ENCODE data around the gene HMMR.

Gene HMMR

GRCh38 chr5:163458778-163459385 is 1.6 kb upstream of the HMMR start:
- DNase-seq (ENCODE audit: low read depth in 2 of 2), result no peak

- no peak for DNase-seq (ENCODE audit: low read depth in 2 of 2)
Observed at GRCh38 chr5:163459462-163459818, 992 bp upstream of the HMMR start.

DNA sequence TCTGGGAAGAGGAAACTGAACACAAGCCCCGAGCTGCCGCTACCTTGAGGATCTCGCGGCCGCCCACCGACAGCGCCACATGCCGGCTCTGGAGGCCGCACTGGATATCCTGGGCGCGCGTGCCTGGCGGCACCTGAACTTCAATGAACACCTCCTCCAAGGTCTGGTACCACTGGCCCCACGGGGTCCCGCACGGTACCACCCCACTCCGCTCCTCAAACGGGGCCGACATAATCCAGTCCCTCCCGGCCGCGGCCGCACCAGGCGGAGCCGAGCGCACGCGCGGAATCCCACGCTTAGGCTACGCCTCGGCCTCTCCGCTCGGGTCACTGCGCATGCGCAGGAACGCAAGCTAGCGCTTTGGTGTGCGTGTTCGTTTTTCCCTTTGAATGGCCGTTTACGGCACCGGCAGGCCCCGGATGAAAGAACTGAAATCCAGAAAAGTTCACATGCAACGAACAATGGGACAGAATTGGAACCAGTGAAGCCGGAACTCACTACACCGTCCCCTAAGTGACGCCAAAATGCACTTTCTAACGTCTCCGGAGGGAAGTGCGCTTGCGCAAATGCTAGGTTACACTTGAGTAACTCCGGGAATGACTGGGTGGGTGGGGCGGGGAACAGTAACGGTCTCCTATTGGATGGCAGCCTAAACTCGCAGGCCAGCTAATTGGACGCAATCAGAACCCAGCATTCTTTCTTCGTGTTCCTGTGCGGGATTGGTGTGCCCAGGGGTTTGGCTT is 442 bp upstream of the HMMR start, which contains the start of gene NUDCD2:
Gene NUDCD2 (minus strand): TSS at position 284 of the 743 bp plus-strand sequence. CDS start 52 bp downstream, at position 232.
- peak; percentile 87 to 90 for DNase-seq (ENCODE audit: low read depth in 2 of 2)

GRCh38 chr5:163463063-163463435 is 2.6 kb downstream of the HMMR start:
- no peak for DNase-seq (ENCODE audit: low read depth in 2 of 2)

GRCh38 chr5:163467682-163468081 is 7.2 kb downstream of the HMMR start:
- DNase-seq (ENCODE audit: low read depth in 2 of 2), result no peak

DNA sequence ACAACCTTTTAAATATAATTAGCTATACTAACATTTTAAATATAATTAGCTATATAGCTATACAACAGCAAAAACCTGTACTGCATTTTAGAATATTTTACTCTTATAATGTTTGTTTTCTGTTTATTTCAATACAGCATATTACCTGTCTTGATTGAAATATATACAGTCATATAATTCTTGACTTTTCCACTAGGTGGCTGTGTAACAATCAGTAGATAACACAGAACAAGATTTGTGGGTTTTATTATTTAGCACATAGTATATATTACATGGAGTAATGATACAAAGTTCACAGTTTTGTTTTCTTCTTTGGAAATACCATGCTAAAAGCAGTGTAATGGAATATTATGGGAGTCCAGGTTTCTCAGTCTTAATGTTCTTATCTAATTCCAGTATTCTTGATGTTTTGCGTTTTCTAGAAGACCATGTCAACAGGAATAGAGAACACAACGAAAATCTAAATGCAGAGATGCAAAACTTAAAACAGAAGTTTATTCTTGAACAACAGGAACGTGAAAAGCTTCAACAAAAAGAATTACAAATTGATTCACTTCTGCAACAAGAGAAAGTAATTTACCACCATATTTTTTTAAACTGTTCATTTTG is 13.3 kb downstream of the HMMR start:
- DNase-seq (ENCODE audit: low read depth in 2 of 2), result no peak

GRCh38 chr5:163475411-163475810 is 15.0 kb downstream of the HMMR start:
- no peak for DNase-seq (ENCODE audit: low read depth in 2 of 2)

DNA sequence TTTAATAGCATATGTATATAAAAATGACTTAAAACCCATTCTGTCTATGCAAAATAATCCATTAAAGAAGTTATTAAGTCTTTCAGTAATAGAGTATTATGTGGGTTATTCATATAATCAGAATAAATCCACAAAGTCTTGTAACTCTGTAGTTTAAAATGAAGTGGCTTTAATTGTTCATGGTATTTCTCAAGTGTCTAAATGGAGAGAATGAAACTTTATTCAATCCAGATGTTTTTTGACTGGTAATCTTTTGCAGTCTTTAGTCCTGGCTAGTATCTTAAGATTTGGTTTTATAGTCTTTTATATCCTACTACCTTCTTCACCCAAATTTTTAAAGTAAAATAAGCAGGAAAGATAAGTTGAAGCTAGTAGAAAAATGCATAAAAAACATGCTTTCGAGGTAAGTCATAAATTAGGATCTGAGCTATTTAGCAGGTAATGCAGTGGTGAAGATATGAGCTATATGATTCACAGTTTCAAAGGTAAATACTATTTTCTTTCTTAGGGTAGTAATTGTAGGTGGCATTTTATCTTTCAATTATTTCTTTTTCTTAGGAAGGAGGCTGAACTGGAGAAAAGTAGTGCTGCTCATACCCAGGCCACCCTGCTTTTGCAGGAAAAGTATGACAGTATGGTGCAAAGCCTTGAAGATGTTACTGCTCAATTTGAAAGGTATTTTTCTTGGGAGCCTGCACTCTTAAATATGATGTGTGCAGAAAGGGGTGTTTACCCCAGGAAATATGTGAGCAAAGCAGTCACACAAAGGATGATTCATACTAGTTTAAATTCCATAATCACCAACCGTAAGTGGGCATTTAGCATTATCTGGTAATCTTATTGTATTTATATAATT is 17.9 kb downstream of the HMMR start:
- no peak for DNase-seq (ENCODE audit: low read depth in 2 of 2)

- no peak for DNase-seq (ENCODE audit: low read depth in 2 of 2)
Observed at GRCh38 chr5:163478982-163479271, 18.5 kb downstream of the HMMR start.

- DNase-seq (ENCODE audit: low read depth in 2 of 2), result no peak
Observed at GRCh38 chr5:163489055-163489744, 28.8 kb downstream of the HMMR start.

DNA sequence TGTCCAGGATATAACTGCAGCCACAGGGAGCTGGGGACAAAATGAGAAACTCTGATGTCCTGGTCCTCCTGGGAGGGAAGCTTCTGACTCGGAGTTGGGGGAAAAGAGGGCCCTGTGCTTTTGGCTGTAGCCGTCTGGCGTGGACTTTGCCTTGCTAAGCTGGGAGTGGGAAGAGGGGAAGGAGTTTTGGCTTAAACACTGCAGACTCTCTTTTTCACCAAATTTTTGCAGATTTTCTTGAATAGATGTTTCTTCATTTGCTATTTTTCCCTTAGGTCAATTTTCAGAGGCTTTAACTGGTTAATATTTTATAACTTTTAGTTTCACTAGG is 29.3 kb downstream of the HMMR start:
- no peak for DNase-seq (ENCODE audit: low read depth in 2 of 2)

DNA sequence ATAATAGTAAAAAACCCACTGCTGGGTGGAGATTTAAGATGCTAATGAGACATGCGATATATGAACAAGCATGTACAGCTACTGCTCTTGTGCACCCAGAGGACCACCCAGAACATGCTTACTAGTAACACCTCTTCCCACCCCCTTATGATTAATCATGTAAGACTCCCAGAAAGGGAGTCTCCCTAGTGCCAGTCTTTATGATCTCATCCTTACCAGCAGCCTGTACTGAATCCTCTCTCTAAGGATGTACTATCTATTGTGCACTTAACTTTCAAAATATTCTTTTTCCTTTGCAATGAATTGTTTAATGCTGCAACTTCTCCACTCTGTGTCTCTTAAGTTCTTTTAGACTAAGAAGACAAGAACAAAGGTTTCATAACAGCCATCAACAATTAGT is 35.9 kb downstream of the HMMR start:
- DNase-seq (ENCODE audit: low read depth in 2 of 2), result no peak

GRCh38 chr5:163497315-163497714 is 36.9 kb downstream of the HMMR start:
- no peak for DNase-seq (ENCODE audit: low read depth in 2 of 2)

DNA sequence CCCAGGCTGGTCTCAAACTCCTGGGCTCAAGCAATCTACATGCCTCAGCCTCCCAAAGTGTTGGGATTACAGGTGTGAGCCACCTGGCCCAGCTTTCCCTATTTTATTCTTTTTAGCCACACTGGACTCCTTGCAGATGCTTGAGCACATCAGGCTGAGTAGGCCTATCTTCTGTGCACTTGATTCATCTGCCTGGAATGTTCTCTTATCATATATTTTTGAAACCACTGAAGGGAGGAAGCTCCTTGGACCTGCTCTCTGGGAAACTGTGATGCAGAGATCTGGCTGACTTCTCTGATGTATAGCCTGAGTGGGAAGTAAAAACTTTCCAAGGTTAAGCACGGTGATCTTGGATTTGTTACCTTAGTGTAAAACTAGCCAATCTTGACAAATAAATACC is 38.5 kb downstream of the HMMR start:
- DNase-seq (ENCODE audit: low read depth in 2 of 2), result no peak

- DNase-seq (ENCODE audit: low read depth in 2 of 2), result no peak
Observed at GRCh38 chr5:163502521-163502920, 42.1 kb downstream of the HMMR start.

DNA sequence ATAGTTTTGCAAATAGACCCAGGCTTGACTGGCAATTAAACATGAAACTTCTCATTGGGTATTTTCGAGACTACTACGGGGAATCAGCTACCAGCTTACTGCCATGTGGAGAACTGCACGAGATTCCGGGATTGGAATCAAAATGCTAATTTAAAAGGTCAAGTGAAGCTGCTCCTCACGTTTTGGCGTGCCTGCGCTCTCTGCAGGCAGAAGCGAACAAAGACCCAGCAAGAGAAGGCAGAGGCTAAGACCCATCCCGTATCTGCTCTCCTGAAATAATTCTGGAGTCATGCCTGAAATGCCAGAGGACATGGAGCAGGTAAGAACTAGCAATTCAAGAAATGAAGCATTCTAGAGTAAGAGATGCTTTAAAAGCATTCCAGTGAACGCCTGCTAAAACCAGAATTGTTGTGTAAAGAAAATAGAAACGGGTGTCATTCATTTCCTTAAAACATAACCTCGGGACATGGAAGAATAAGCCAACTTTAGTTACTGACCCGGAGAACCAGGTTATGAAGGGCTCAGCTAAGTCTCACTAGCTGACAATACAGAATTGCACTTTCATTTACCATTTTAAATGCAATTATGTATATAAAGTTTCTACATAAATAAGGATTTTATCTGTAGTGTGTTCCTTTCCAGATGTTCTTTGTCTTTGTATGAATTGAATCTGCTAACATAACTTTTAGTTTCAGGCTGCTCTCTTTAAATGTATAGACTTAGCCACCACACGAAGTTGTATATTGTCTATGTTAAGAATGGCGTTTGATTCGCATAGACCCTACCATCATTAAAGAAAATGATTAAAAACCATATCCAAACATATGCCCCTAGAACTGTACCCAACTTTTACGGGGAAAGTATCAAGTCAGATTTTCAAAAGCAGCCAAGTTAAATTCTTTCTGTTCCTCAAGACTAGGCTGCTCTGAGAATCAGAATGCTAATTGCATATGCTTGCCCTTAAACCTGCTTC is 43.0 kb downstream of the HMMR start:
- peak in 1 of 2 experiments; percentile 13 for DNase-seq (ENCODE audit: low read depth in 2 of 2)

- peak in 1 of 2 experiments; percentile 23 for DNase-seq (ENCODE audit: low read depth in 2 of 2)
Observed at GRCh38 chr5:163504079-163504931, 43.9 kb downstream of the HMMR start.

DNA sequence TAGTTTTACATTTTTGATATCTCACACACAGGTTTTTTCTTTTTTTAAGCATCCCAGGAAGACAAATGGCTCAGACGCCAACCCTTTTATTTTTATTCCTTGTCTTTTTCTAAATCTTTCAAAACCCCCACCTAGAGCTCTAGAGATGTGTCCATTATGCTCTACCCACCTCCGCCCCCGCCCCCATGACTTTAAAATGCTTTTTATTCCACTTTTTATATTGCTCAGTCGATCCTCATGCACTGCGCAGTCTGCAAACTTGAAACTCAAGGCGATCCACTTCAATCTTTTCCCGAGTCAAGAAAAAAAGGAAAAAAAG is 44.6 kb downstream of the HMMR start:
- DNase-seq (ENCODE audit: low read depth in 2 of 2), result no peak

DNA sequence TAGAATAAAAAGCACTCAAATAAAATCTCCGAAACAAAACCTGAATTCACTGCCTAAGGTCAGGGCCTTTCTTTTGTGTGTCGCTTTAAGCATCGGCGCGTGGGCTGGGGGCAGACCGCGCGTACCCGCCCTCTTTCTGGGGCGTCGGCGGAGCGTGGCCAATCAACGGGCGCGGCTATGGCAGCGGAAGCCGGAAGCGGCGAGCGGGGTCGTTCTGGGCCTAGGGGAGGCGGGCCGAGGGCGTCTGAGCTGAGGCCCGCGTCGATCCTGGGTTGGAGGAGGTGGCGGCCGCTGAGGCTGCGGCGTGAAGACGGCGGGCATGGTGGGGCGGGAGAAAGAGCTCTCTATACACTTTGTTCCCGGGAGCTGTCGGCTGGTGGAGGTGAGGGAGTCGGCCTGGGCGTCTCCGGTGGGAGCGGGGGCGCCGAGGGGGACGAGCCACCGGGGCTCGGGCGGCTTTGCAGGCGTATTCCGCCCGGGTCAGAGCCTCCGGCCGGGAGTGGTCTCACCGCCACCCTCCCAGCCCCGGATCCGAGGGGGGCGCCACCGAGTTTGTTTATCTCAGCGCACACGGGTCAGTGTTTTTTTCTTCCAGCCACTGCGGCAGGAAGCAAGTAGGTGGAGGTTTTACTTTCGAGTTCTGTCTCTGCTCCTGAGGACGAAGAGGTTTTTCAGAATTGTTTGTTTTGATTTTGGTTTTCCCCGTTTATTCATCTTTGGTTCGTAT is 45.1 kb downstream of the HMMR start, which contains the start of gene MAT2B:
Gene MAT2B (plus strand): TSS at position 252 of the 727 bp plus-strand sequence. CDS start 68 bp downstream, at position 320.
- DNase-seq (ENCODE audit: low read depth in 2 of 2), result peak; percentile 89 to 91
